K562 (cell line): ENCODE data around the gene CDSN. TPM values are rescaled to one million over a fixed set of nuclear protein-coding genes. Genes with fewer than 3 reads are reported as not detected.

Experiments
- ATAC-seq: fragments of 200-7000 bp; cut with Tn5 transposase; 3 replicates; pipeline ENCODE4 v1.9.1; 2020; ENCODE audit warnings: moderate library complexity
- BruUV-seq: library from RNA; stranded (reverse); fragments of 400-500 nt; replicated peaks from 2 replicates; lab custom pipeline; 2021; lab: Mats Ljungman, UMichigan
- CTCF ChIA-PET: fragments of 300-600 bp; formaldehyde crosslinking; extraction: SDS; loops from one replicate; lab custom pipeline; 2021; ENCODE audit warnings: low intra/inter-chr PET ratio; lab: Yijun Ruan, JAX
- POLR2A ChIA-PET: fragments of 300-600, 350-650 bp; sonication (Branson Sonifier 250); formaldehyde crosslinking; extraction: SDS; loops from one replicate; lab custom pipeline; 2021; ENCODE audit warnings: antibody characterized with exemption, inconsistent platforms; lab: Yijun Ruan, JAX
- DNase-seq, 4 experiments: peaks; one replicate each; pipeline versions ENCODE4 v3.0.0 to v3.0.0-alpha.2; 2011 to 2018; ENCODE audit warnings: low spot score in 3 of 4, mixed read lengths in 3 of 4; ENCODE audit errors: extremely low read depth in 1 of 4
- FAIRE-seq: peaks from 2 replicates; lab custom pipeline; 2011; peaks lifted over from hg19 to GRCh38; lab: Jason Lieb, UNC
- H2AFZ ChIP-seq: 2 replicates; pipeline ENCODE4 v1.6.0; 2011; ENCODE audit warnings: low read depth, low read length, control low read depth, inconsistent platforms
- H3K27ac ChIP-seq: fragments of 200-600 bp; 3 replicates; pipeline ENCODE4 v1.8.0; 2011; ENCODE audit warnings: low read depth, mild to moderate bottlenecking, control low read depth, inconsistent platforms, low read length, moderate library complexity, mixed read lengths; ENCODE audit errors: extremely low read depth
- H3K27me3 ChIP-seq, 2 experiments: fragments of 300-600 bp in 1 of 2; 2 replicates in 1 of 2; 3 replicates in 1 of 2; pipeline versions ENCODE4 v1.6.0 to v1.8.0; 2011; ENCODE audit warnings: inconsistent platforms in 2 of 2, low read length in 2 of 2, mild to moderate bottlenecking in 1 of 2, mixed read lengths in 1 of 2, moderate library complexity in 1 of 2; ENCODE audit not compliant: control insufficient read depth in 2 of 2, insufficient read depth in 2 of 2
- H3K36me3 ChIP-seq: fragments of 300-600 bp; 3 replicates; pipeline ENCODE4 v1.8.0; 2011; ENCODE audit warnings: mild to moderate bottlenecking, low read length, inconsistent platforms; ENCODE audit not compliant: control insufficient read depth, insufficient read depth
- H3K4me1 ChIP-seq, 2 experiments: fragments of 200-600 bp in 1 of 2; replicated peaks in 1 of 2; 2 replicates in 1 of 2; 3 replicates in 1 of 2; pipeline versions ENCODE4 v1.5.1 to v1.8.0; 2011; ENCODE audit warnings: inconsistent platforms in 2 of 2, low read length in 2 of 2, mild to moderate bottlenecking in 1 of 2, mixed read lengths in 1 of 2, moderate library complexity in 1 of 2; ENCODE audit not compliant: control insufficient read depth in 2 of 2, insufficient read depth in 2 of 2
- H3K4me2 ChIP-seq: 2 replicates; pipeline ENCODE4 v1.6.1; 2011; ENCODE audit warnings: low read length, control low read depth, inconsistent platforms, mixed read lengths; ENCODE audit not compliant: insufficient read depth
- H3K4me3 ChIP-seq: fragments of 200-600 bp; sonication (generic), shearing (Covaris generic); 2 replicates; pipeline ENCODE4 v1.5.1; 2016; ENCODE audit warnings: control low read depth, inconsistent platforms
- H3K79me2 ChIP-seq: fragments of 200-600 bp; 3 replicates; pipeline ENCODE4 v1.8.0; 2011; ENCODE audit warnings: low read length, inconsistent platforms; ENCODE audit not compliant: control insufficient read depth, insufficient read depth
- H3K9ac ChIP-seq, 2 experiments: 2 replicates each; pipeline versions ENCODE4 v1.6.0 to v1.6.1; 2011; ENCODE audit warnings: low read depth in 2 of 2, low read length in 2 of 2, control low read depth in 1 of 2, inconsistent platforms in 1 of 2, mild to moderate bottlenecking in 1 of 2, mixed read lengths in 1 of 2; ENCODE audit not compliant: insufficient read depth in 1 of 2
- H3K9me1 ChIP-seq: one replicate; pipeline ENCODE4 v1.6.0; 2011; ENCODE audit warnings: inconsistent platforms, mild to moderate bottlenecking, low read length, moderate library complexity; ENCODE audit not compliant: control insufficient read depth, insufficient read depth
- H3K9me3 ChIP-seq: replicated peaks from 2 replicates; pipeline ENCODE4 v1.5.1; 2011; ENCODE audit warnings: low read depth, low read length, inconsistent platforms; ENCODE audit not compliant: control insufficient read depth, insufficient read depth
- H4K20me1 ChIP-seq: replicated peaks from 2 replicates; pipeline ENCODE4 v1.6.1; 2011; ENCODE audit warnings: low read length, inconsistent platforms, mixed read lengths; ENCODE audit not compliant: control insufficient read depth, insufficient read depth
- EP300 ChIP-seq: IDR thresholded peaks from 2 replicates; pipeline ENCODE4 v1.6.1; 2012; ENCODE audit warnings: low read length, improper control_type of control experiment
- ZBTB17 ChIP-seq: fragments of 450-650 bp; formaldehyde crosslinking; IDR thresholded peaks from 2 replicates; pipeline ENCODE4 v1.4.0; 2020; ENCODE audit warnings: mild to moderate bottlenecking
- ZNF398 ChIP-seq: fragments of 250-450 bp; sonication (Bioruptor Pico); IDR thresholded peaks from 2 replicates; pipeline ENCODE4 v1.8.0; 2021; ENCODE audit warnings: moderate library complexity, mild to moderate bottlenecking, inconsistent platforms
- ZNF445 ChIP-seq: fragments of 250-450 bp; sonication (Bioruptor Pico); IDR thresholded peaks from 2 replicates; pipeline ENCODE4 v1.4.0; 2020; ENCODE audit warnings: low read depth, mild to moderate bottlenecking, moderate library complexity
- WGBS: fragments of 100-300 bp; shearing (Covaris generic); methylation state at CpG from one replicate; pipeline ENCODE4 v1.1.6; 2016; ENCODE audit warnings: low coverage, mixed read lengths; ENCODE audit not compliant: insufficient coverage; ENCODE audit errors: missing lambda C conversion rate; 5-methylcytosine and 5-hydroxymethylcytosine counted together
- in situ Hi-C: fragments of 300-500 bp; cut with MboI; formaldehyde crosslinking; loops from 4 replicates; pipeline ENCODE4 v1.15.0; 2018; ENCODE audit warnings: inconsistent platforms, mixed read lengths
- intact Hi-C: fragments of 100-400 bp; cut with micrococcal nuclease; formaldehyde crosslinking; loops from 2 replicates; pipeline ENCODE4 v1.14.2; 2022
- polyA plus RNA-seq, 8 experiments: library from polyadenylated mRNA; depleted of rRNA in 4 of 8; stranded (reverse) in 5 of 8; unstranded in 3 of 8; fragments of >200 nt; fragmentation: Nextera tagmentation in 2 of 8; fragmentation: Illumina TruSeq in 1 of 8; extraction: Ambion mirVana in 2 of 8; extraction: Trizol in 1 of 8; gene quantifications; 2 replicates each; pipeline versions ENCODE4 v1.2.1 to v1.2.3, GENCODE V29; 2011 to 2014; ENCODE audit warnings: inconsistent platforms in 1 of 8, missing spikeins in 1 of 8
- total RNA-seq, 7 experiments: library from RNA; depleted of rRNA in 6 of 7; stranded (reverse); fragments of >200 nt in 6 of 7; fragmentation: Illumina TruSeq in 2 of 7; extraction: Trizol in 2 of 7; gene quantifications; 2 replicates each; pipeline versions ENCODE4 v1.2.1 to v1.2.3, GENCODE V29; 2011 to 2021; ENCODE audit warnings: low replicate concordance in 1 of 7

CDSN gene
- total and polyA plus RNA-seq, 9 of the 15 experiments (the other 6 are each of a cell fraction or from before 2014, with no cell fraction given): not detected

DNA sequence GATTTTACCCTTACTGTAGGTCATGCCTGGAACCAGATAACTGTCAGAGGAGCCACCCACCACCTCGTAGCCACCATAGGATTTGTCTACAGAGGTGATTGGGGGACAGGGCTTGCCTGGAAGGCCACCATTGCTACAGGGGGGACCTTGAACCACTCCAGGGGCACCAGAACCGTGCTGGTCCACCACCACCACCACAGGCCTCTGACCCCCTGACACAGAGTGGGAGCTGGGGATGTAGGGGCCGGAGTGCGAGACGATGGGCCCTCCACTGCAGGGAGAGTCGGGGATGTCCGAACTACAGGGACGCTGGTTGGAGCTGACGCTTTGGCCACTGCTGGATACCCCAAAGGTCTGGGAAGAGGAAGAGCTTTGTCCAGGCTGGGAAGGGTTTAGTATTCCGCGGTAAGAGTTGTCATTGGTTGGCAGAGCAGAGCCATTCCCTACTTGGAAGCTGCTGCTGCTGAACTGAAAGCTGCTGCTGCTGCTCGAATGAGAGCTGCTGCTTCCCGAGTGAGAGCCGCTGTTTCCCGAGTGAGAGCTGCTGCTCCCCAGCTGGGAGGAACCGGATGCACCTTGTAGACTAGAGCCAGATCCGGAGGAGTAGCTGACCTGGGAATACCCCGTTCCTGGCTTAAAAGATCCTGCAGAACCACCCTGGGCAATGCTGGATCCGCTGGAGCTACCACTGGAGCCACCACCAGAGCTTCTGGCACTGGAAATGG is 3.4 kb downstream of the CDSN start (continued):
- TF ChIP-seq ZNF398 (CRISPR knock-in tag) (no peak), ZBTB17 (CRISPR knock-in tag) (no peak), ZNF445 (CRISPR knock-in tag) (no peak)
- TF ChIP-seq, all 486 proteins: peak for 0

- no peak overlapping the region for H3K4me3 ChIP-seq
- H3K9me3 ChIP-seq: no peaks in the 10 kb centered on the region
- no peaks in the 10 kb centered on the region for H3K79me2 ChIP-seq
- ATAC-seq (no peak), DNase-seq (no peak), FAIRE-seq (no peak)
- H3K9ac ChIP-seq: no peak overlapping the region
- H2AFZ ChIP-seq: no peak overlapping the region
- no peak overlapping the region for H3K4me2 ChIP-seq
- H3K9me1 ChIP-seq: no peaks in the 10 kb centered on the region
- intact Hi-C loops (no loop called here), in situ Hi-C loops (no loop called here)
- no peak for TF ChIP-seq EP300
- WGBS: 4% methylated on average over 12 of the region's 12 CpGs
- H3K27me3 ChIP-seq: peaks cover 57 to 82% of the 10 kb centered on the region in 2 experiments
- no peak overlapping the region for H3K27ac ChIP-seq
- ChIA-PET POLR2A (interaction anchor here (0.6 kb wide), 2 partner anchors 212 to 764 kb away, joined by 3 to 4 read pairs; no protein-coding TSS in a partner anchor), CTCF (no interaction called here)
- no peaks in the 10 kb centered on the region for H3K36me3 ChIP-seq
- no peaks in the 10 kb centered on the region for H4K20me1 ChIP-seq
- peaks cover 0 to 6% of the 10 kb centered on the region in 2 experiments; a peak in 2 of 5 replicates for H3K4me1 ChIP-seq
- BruUV-seq: no TSS peak
Measured at GRCh38 chr6:31115941-31116560, 4.2 kb downstream of the CDSN start.
